ENCODE results near the gene EML2.
A peak's percentile ranks its signal among the peaks of the same experiment; 100 is the strongest.

EML2 gene

GRCh38 chr19:45670670-45671453 lies 31.7 kb upstream of the EML2 start:
- Histone ChIP-seq H3K4me3 (ENCODE audit: low read length) (peak overlapping the region; percentile 72), H3K9me3 (ENCODE audit: insufficient read depth, low read depth, low read length) (no peaks in the 10 kb centered on the region), H3K36me3 (ENCODE audit: insufficient read depth, low read length) (no peaks in the 10 kb centered on the region), H3K4me1 (ENCODE audit: insufficient read depth, low read length) (0 out of 2 replicates have a peak, but pooled peaks cover 3% of the 10 kb centered on the region), H3K27me3 (ENCODE audit: insufficient read depth, low read length) (peaks cover 39% of the 10 kb centered on the region), H3K9ac (ENCODE audit: low read depth, low read length) (no peak overlapping the region; the same call in 1 of the 2 replicates), H3K27ac (ENCODE audit: low read depth, low read length) (no peak overlapping the region)
- 15% methylated on average over 42 of the region's 42 CpGs for WGBS

- Histone ChIP-seq H3K4me3 (ENCODE audit: low read length) (peak overlapping the region; percentile 48), H3K27me3 (ENCODE audit: insufficient read depth, low read length) (peaks cover 39% of the 10 kb centered on the region), H3K4me1 (ENCODE audit: insufficient read depth, low read length) (0 out of 2 replicates have a peak, but pooled peaks cover 3% of the 10 kb centered on the region), H3K9ac (ENCODE audit: low read depth, low read length) (no peak overlapping the region), H3K36me3 (ENCODE audit: insufficient read depth, low read length) (no peaks in the 10 kb centered on the region), H3K9me3 (ENCODE audit: insufficient read depth, low read depth, low read length) (no peaks in the 10 kb centered on the region), H3K27ac (ENCODE audit: low read depth, low read length) (no peak overlapping the region)
- WGBS: 3% methylated on average over 19 of the region's 19 CpGs
These were observed 29.2 kb upstream of the EML2 start for GRCh38 chr19:45668342-45668871.

DNA sequence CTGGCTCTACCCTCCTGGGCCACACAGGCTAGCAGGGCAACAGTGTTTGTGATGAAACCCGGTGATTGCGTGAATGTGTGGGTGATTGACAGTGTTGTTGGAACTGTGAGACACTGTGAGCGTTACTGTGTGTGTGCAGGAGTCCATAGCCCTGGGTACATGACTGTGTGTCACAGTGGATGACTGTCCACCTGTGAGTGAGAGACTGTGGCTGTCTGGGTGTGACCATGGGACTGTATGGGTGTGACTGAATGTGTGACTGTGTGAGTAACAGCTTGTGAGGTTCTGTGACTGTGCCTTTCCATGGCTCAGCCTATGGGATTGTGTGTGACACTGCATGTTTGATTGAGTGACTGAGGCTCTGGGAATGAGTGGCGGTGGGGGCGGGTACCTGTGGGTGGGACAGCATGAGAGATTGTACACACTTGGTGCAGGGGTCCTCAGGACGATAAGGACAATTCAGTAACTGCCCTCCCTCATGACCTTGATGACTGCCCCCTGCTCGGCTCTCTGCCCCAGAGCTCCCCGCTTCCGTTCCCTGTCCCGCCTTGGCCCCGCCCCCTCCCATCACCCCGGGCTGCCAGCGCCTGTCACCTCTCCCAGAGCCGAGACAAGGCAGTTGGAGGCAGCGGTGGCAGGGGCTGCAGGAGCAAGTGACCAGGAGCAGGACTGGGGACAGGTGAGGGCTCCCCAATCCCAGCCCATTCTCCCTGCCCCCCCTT lies 28.6 kb upstream of the EML2 start, which contains the start of gene GIPR:
Gene GIPR, plus strand, starts transcription at position 602 of the 722 bp plus-strand sequence. CDS start 1,300 bp downstream, outside the sequence.
- Histone ChIP-seq H3K27ac (ENCODE audit: low read depth, low read length) (no peak within 1 kb of the TSS), H3K9ac (ENCODE audit: low read depth, low read length) (no peak within 1 kb of the TSS), H3K36me3 (ENCODE audit: insufficient read depth, low read length) (no peaks in the 10 kb centered on the region), H3K27me3 (ENCODE audit: insufficient read depth, low read length) (peaks cover 39% of the 10 kb centered on the region), H3K4me3 (ENCODE audit: low read length) (peak within 1 kb of the TSS; percentile 48), H3K4me1 (ENCODE audit: insufficient read depth, low read length) (0 out of 2 replicates have a peak, but pooled peaks cover 3% of the 10 kb centered on the region), H3K9me3 (ENCODE audit: insufficient read depth, low read depth, low read length) (no peaks in the 10 kb centered on the region)
- WGBS: 16% methylated on average over 15 of the region's 15 CpGs

- no peaks in the 10 kb centered on the region for H3K9me3 ChIP-seq (ENCODE audit: insufficient read depth, low read depth, low read length)
- no peak overlapping the region for H3K4me3 ChIP-seq (ENCODE audit: low read length)
- peaks cover 22% of the 10 kb centered on the region for H3K27me3 ChIP-seq (ENCODE audit: insufficient read depth, low read length)
- WGBS: 83% methylated on average over 7 of the region's 7 CpGs
- H3K36me3 ChIP-seq (ENCODE audit: insufficient read depth, low read length): no peaks in the 10 kb centered on the region
- H3K27ac ChIP-seq (ENCODE audit: low read depth, low read length): no peak overlapping the region
- H3K9ac ChIP-seq (ENCODE audit: low read depth, low read length): no peak overlapping the region
- H3K4me1 ChIP-seq (ENCODE audit: insufficient read depth, low read length): 0 out of 2 replicates have a peak, but pooled peaks cover 3% of the 10 kb centered on the region
These were observed 25.4 kb upstream of the EML2 start for GRCh38 chr19:45664575-45664974.

DNA sequence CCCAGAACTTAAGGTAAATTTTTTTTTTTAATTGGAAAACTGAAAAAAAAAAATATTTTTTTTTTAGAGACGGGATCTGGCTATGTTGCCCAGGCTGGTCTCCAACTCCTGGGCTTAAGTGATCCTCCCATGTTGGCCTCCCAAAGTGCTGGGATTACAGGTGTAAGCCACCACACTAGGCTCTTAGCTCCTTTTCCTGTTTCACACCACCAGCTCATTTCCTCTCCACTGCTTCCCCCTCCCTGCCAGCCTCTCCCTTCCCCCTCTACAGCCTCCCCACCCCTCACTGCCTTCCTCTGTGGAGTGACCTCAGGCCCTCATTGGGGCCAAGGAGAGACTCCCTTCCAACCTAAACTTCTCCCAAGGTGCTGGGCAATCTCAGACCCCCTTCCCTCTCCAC lies 24.6 kb upstream of the EML2 start:
- Histone ChIP-seq H3K4me3 (ENCODE audit: low read length) (no peak overlapping the region), H3K27me3 (ENCODE audit: insufficient read depth, low read length) (peaks cover 14% of the 10 kb centered on the region), H3K36me3 (ENCODE audit: insufficient read depth, low read length) (no peaks in the 10 kb centered on the region), H3K27ac (ENCODE audit: low read depth, low read length) (no peak overlapping the region), H3K4me1 (ENCODE audit: insufficient read depth, low read length) (0 out of 2 replicates have a peak, but pooled peaks cover 3% of the 10 kb centered on the region), H3K9me3 (ENCODE audit: insufficient read depth, low read depth, low read length) (no peaks in the 10 kb centered on the region), H3K9ac (ENCODE audit: low read depth, low read length) (no peak overlapping the region)
- WGBS: 93% methylated on average over 1 of the region's 1 CpG

DNA sequence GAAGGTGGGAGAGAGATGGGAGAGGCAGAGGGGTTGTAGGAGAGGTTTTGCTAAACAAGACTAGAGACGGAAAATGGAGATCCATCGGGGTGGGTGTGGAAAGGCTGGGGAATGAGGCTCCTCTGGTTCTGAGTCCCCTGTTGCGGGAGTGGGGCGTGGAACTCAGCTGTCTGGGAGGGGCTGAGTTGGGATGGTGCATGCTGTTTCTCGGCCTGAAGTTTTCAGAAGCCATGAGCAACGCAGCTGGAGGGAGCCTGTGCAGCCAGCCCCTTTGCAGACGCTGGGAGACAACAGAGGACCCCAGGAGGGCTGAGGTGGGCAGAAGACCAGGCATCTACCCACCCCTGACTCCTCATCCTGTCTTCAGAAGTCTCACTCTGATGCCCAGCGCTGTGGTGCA lies 21.4 kb upstream of the EML2 start:
- no peak overlapping the region for H3K27ac ChIP-seq (ENCODE audit: low read depth, low read length)
- 50% methylated on average over 8 of the region's 8 CpGs for WGBS
- H3K9ac ChIP-seq (ENCODE audit: low read depth, low read length): no peak overlapping the region

DNA sequence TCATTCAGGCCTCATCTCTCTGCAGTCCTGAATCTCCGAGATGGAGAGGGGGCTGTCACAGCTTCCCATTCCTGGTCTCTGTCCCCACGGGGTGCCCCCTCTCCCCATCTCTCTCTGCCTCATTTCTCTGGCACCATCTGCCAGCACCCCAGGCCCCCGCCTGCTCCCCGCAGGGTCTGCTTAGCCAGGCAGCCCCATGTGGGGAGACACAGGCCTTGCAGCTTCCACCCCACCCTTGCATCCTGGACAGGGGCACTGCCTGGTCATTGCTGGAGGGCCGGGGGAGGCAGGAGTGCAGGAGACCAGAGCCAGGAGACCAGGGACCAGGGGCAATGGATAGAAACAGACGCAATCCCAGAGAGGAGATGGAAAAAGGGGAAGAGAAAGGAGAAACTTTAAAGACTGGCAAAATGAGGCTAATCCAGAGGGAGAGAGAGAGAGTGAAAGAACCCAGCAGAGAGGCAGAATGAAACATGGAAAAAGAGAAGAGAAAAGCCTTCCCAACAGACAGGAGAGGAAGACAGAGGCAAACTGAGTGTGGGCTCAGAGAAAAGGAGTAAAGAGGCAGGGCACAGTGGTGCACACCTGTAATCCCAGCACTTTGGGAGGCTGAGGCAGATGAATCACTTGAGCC lies 20.0 kb upstream of the EML2 start:
- Histone ChIP-seq H3K4me3 (ENCODE audit: low read length) (no peak overlapping the region), H3K27me3 (ENCODE audit: insufficient read depth, low read length) (no peaks in the 10 kb centered on the region), H3K4me1 (ENCODE audit: insufficient read depth, low read length) (no peaks in the 10 kb centered on the region), H3K9me3 (ENCODE audit: insufficient read depth, low read depth, low read length) (no peaks in the 10 kb centered on the region), H3K9ac (ENCODE audit: low read depth, low read length) (no peak overlapping the region), H3K27ac (ENCODE audit: low read depth, low read length) (no peak overlapping the region), H3K36me3 (ENCODE audit: insufficient read depth, low read length) (no peaks in the 10 kb centered on the region)
- 86% methylated on average over 6 of the region's 6 CpGs for WGBS

More for the DNA sequence above, 21.4 kb upstream of the EML2 start:
- Histone ChIP-seq H3K36me3 (ENCODE audit: insufficient read depth, low read length) (no peaks in the 10 kb centered on the region), H3K4me1 (ENCODE audit: insufficient read depth, low read length) (no peaks in the 10 kb centered on the region), H3K4me3 (ENCODE audit: low read length) (no peak overlapping the region), H3K27me3 (ENCODE audit: insufficient read depth, low read length) (no peaks in the 10 kb centered on the region), H3K9me3 (ENCODE audit: insufficient read depth, low read depth, low read length) (no peaks in the 10 kb centered on the region)

DNA sequence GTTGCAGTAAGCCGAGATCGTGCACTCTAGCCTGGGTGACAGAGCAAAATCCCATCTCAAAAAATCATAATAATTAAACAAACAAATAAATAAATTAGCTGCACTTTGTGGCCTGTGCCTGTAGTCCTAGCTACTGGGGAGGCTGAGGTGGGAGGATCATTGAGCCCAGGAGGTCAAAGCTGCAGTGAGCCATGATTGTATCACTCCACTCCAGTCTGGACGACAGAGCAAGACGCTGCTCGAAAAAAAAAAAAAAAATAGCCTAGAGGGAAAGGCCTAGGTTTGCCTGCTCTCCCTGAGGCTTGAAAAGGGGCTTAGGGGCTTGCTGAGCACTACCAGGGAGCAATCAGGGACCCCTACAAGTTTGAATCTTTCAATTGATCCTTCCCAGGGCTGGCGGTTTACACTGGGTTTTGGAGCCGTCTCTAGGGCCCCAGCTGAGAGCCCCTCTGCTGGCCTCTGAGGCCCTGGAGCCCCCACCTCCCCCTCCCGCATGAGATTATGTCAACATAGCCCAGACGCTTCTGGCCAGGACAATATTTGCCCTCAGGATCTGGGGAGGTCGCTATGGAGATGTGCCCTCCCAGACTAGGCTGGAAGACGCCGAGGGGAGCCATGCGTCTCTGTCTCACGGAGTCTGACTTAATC lies 18.4 kb upstream of the EML2 start:
- H3K27me3 ChIP-seq (ENCODE audit: insufficient read depth, low read length): no peaks in the 10 kb centered on the region
- H3K4me3 ChIP-seq (ENCODE audit: low read length): no peak overlapping the region
- H3K9me3 ChIP-seq (ENCODE audit: insufficient read depth, low read depth, low read length): no peaks in the 10 kb centered on the region
- H3K27ac ChIP-seq (ENCODE audit: low read depth, low read length): no peak overlapping the region
- 46% methylated on average over 14 of the region's 14 CpGs for WGBS
- H3K36me3 ChIP-seq (ENCODE audit: insufficient read depth, low read length): no peaks in the 10 kb centered on the region
- no peaks in the 10 kb centered on the region for H3K4me1 ChIP-seq (ENCODE audit: insufficient read depth, low read length)
- no peak overlapping the region for H3K9ac ChIP-seq (ENCODE audit: low read depth, low read length)

DNA sequence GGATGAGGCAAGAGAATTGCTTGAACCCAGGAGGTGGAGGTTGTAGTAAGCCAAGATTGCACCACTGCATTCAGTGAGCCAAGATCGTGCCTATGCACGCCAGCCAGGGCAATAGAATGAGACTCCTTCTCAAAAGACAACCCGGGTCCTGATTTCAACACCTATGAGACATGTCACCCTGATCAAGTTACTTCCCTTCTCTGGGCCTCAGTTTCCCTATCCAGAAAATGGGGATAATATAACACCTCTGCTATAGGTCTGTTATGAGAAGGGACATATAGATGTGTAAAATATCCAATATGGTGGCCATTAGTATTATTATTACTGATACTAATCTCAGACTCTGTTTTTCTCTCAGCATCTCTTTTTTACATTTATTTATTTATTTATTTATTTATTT lies 15.9 kb upstream of the EML2 start:
- Histone ChIP-seq H3K27ac (ENCODE audit: low read depth, low read length) (no peak overlapping the region), H3K4me3 (ENCODE audit: low read length) (no peak overlapping the region), H3K36me3 (ENCODE audit: insufficient read depth, low read length) (no peaks in the 10 kb centered on the region), H3K9me3 (ENCODE audit: insufficient read depth, low read depth, low read length) (no peaks in the 10 kb centered on the region), H3K4me1 (ENCODE audit: insufficient read depth, low read length) (no peaks in the 10 kb centered on the region), H3K27me3 (ENCODE audit: insufficient read depth, low read length) (no peaks in the 10 kb centered on the region), H3K9ac (ENCODE audit: low read depth, low read length) (no peak overlapping the region)
- 74% methylated on average over 3 of the region's 3 CpGs for WGBS

DNA sequence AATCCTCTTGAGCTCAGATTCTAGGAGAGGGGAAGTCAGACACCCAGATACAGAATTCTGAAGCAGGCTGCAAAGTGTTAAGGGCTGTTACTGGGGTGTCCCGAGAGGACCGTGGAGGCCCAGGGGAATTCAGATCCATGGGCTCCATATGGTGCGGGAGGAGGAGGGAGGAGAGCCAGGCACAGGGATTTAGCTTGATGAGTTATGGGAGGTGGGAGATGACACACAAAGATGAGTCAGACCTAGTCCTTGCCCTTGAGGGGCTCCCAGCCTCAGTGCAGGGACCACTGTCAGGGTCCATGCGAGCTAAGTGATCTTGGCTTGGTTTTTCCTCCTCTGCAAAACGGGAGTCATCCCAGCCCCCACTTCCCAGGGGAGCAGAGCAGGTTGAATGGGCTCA lies 14.4 kb upstream of the EML2 start:
- Histone ChIP-seq H3K27me3 (ENCODE audit: insufficient read depth, low read length) (no peaks in the 10 kb centered on the region), H3K36me3 (ENCODE audit: insufficient read depth, low read length) (no peaks in the 10 kb centered on the region), H3K27ac (ENCODE audit: low read depth, low read length) (no peak overlapping the region), H3K9ac (ENCODE audit: low read depth, low read length) (no peak overlapping the region), H3K9me3 (ENCODE audit: insufficient read depth, low read depth, low read length) (no peaks in the 10 kb centered on the region), H3K4me1 (ENCODE audit: insufficient read depth, low read length) (no peaks in the 10 kb centered on the region), H3K4me3 (ENCODE audit: low read length) (no peak overlapping the region)
- 64% methylated on average over 5 of the region's 5 CpGs for WGBS
